ENCODE measurements around the gene DHX8. TPM values are rescaled to one million over a fixed set of nuclear protein-coding genes. Genes with fewer than 3 reads are reported as not detected.

The DHX8 gene
- polyA plus RNA-seq, 1 donor (not counting 4 experiments of a cell fraction or from before 2014, with no cell fraction given), result 30.1 TPM

DNA sequence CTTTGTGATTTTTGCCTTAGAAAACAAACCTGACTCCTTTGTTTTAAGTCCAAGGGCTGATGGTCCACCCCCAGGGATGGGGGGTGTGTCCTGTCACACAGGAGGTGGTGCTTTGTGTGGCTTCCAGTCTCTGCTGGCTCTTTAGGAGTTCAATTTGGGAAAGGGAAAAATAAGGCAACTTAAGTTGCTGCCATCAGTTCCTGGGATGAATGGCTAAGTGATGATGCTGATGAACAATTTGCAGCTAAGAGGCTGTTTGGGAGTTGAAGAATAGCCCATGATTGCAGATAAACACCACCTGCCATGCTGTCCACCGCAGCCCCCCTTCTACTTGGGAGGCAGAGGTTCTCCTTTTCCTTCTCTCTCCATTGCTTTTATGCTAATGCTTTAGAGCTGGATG is 44.7 kb upstream of the DHX8 start:
- H4K20me1 ChIP-seq (ENCODE audit: control insufficient read depth, extremely low read depth, insufficient read depth, low read length), result no peaks in the 10 kb centered on the region
- H3K27me3 ChIP-seq (ENCODE audit: control insufficient read depth, extremely low read depth, insufficient read depth, low read length), result no peaks in the 10 kb centered on the region
- DNase-seq (ENCODE audit: low read depth, low spot score) (no peak), FAIRE-seq (no peak)
- no peak overlapping the region for H3K4me2 ChIP-seq (ENCODE audit: control insufficient read depth, extremely low read depth, insufficient read depth, low read depth, low read length)
- no peak overlapping the region for H2AFZ ChIP-seq (ENCODE audit: control insufficient read depth, low read length)
- peaks cover 27% of the 10 kb centered on the region for H3K4me1 ChIP-seq (ENCODE audit: control insufficient read depth, extremely low read depth, insufficient read depth, low read length)
- no peaks in the 10 kb centered on the region for H3K9me3 ChIP-seq (ENCODE audit: control insufficient read depth, low read depth, low read length)
- dilution Hi-C loops (cut with MboI; ENCODE audit: extremely low pct_ligation_motif_present, low sequenced_read_pairs), result loop anchor here (5.0 kb wide), 1 partner anchor 42 kb away; the partner anchor contains the start of gene ARL4D
- no peak overlapping the region for H3K4me3 ChIP-seq (ENCODE audit: control insufficient read depth in 2 of 3, extremely low read depth in 1 of 3, insufficient read depth in 2 of 3, low read depth in 1 of 3, low read length in 3 of 3)
- H3K9me1 ChIP-seq (ENCODE audit: control insufficient read depth, extremely low read depth, insufficient read depth, low read length), result no peaks in the 10 kb centered on the region
- H3K36me3 ChIP-seq (ENCODE audit: control insufficient read depth in 2 of 2, extremely low read depth in 1 of 2, insufficient read depth in 2 of 2, low read length in 2 of 2), result no peaks in the 10 kb centered on the region
- H3K79me2 ChIP-seq (ENCODE audit: control insufficient read depth, insufficient read depth, low read length), result no peaks in the 10 kb centered on the region
- H3K27ac ChIP-seq (ENCODE audit: control insufficient read depth, insufficient read depth, low read length), result no peak overlapping the region
- H3K9ac ChIP-seq (ENCODE audit: control insufficient read depth, extremely low read depth, insufficient read depth, low read length), result no peak overlapping the region
- TF ChIP-seq, protein P1, sequence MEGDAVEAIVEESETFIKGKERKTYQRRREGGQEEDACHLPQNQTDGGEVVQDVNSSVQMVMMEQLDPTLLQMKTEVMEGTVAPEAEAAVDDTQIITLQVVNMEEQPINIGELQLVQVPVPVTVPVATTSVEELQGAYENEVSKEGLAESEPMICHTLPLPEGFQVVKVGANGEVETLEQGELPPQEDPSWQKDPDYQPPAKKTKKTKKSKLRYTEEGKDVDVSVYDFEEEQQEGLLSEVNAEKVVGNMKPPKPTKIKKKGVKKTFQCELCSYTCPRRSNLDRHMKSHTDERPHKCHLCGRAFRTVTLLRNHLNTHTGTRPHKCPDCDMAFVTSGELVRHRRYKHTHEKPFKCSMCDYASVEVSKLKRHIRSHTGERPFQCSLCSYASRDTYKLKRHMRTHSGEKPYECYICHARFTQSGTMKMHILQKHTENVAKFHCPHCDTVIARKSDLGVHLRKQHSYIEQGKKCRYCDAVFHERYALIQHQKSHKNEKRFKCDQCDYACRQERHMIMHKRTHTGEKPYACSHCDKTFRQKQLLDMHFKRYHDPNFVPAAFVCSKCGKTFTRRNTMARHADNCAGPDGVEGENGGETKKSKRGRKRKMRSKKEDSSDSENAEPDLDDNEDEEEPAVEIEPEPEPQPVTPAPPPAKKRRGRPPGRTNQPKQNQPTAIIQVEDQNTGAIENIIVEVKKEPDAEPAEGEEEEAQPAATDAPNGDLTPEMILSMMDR (optimal IDR thresholded peaks at IDR 0.05 in 1 of 3, IDR thresholded peaks at IDR 0.05 in 1 of 3, conservative IDR thresholded peaks at IDR 0.05 in 1 of 3; ENCODE audit: extremely low read depth in 1 of 3, insufficient read depth in 2 of 3, low read length in 3 of 3), result no peak
- TF ChIP-seq EZH2 (IDR thresholded peaks at IDR 0.05; ENCODE audit: low read length), result no peak

DNA sequence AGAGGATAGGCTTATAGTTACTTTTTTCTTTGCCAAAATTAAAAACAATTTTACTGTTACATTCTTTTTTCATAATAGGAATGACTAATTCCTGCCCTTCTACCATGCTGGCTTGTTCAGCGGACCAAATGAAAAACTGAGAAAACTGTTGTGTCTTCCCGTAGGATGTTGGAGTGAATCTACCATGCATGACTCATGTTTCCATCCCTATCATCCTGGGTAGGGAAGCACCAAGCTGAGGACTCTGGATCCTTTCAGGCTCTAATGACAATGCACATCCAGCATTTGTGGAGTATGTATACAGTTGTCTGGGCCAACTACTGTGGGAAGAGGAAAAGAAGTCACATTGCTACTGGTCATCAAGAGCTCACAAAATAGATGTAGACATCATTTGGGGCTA is 41.1 kb upstream of the DHX8 start:
- H3K27ac ChIP-seq (ENCODE audit: control insufficient read depth, insufficient read depth, low read length), result peak overlapping the region; percentile 83
- peaks cover 30% of the 10 kb centered on the region for H3K4me1 ChIP-seq (ENCODE audit: control insufficient read depth, extremely low read depth, insufficient read depth, low read length)
- no peaks in the 10 kb centered on the region for H3K9me3 ChIP-seq (ENCODE audit: control insufficient read depth, low read depth, low read length)
- H3K36me3 ChIP-seq (ENCODE audit: control insufficient read depth in 2 of 2, extremely low read depth in 1 of 2, insufficient read depth in 2 of 2, low read length in 2 of 2), result no peaks in the 10 kb centered on the region
- H4K20me1 ChIP-seq (ENCODE audit: control insufficient read depth, extremely low read depth, insufficient read depth, low read length), result no peaks in the 10 kb centered on the region
- no peak for DNase-seq (ENCODE audit: low read depth, low spot score)
- dilution Hi-C loops (cut with MboI; ENCODE audit: extremely low pct_ligation_motif_present, low sequenced_read_pairs), result no loop called here
- no peak overlapping the region for H2AFZ ChIP-seq (ENCODE audit: control insufficient read depth, low read length)
- H3K9me1 ChIP-seq (ENCODE audit: control insufficient read depth, extremely low read depth, insufficient read depth, low read length), result no peaks in the 10 kb centered on the region
- TF ChIP-seq, protein P1 (optimal IDR thresholded peaks at IDR 0.05 in 1 of 3, IDR thresholded peaks at IDR 0.05 in 1 of 3, conservative IDR thresholded peaks at IDR 0.05 in 1 of 3; ENCODE audit: extremely low read depth in 1 of 3, insufficient read depth in 2 of 3, low read length in 3 of 3), result no peak
- TF ChIP-seq EZH2 (IDR thresholded peaks at IDR 0.05; ENCODE audit: low read length), result no peak
- no peaks in the 10 kb centered on the region for H3K79me2 ChIP-seq (ENCODE audit: control insufficient read depth, insufficient read depth, low read length)
- H3K9ac ChIP-seq (ENCODE audit: control insufficient read depth, extremely low read depth, insufficient read depth, low read length), result no peak overlapping the region
- peak; percentile 99 for FAIRE-seq
- no peak overlapping the region for H3K4me3 ChIP-seq (ENCODE audit: control insufficient read depth in 2 of 3, extremely low read depth in 1 of 3, insufficient read depth in 2 of 3, low read depth in 1 of 3, low read length in 3 of 3)
- no peak overlapping the region for H3K4me2 ChIP-seq (ENCODE audit: control insufficient read depth, extremely low read depth, insufficient read depth, low read depth, low read length)
- no peaks in the 10 kb centered on the region for H3K27me3 ChIP-seq (ENCODE audit: control insufficient read depth, extremely low read depth, insufficient read depth, low read length)
